HEK293 (cell line): ENCODE data around the gene ZNF763.

Source experiments
- CTCF ChIA-PET: fragments of 350-600 bp; formaldehyde crosslinking; extraction: SDS; loops from one replicate; lab custom pipeline; 2021; ENCODE audit warnings: antibody characterized with exemption; lab: Yijun Ruan, JAX
- POLR2A ChIA-PET: fragments of 300-600 bp; formaldehyde crosslinking; extraction: SDS; loops from one replicate; lab custom pipeline; 2020; ENCODE audit warnings: antibody characterized with exemption, inconsistent platforms; lab: Yijun Ruan, JAX
- H3K27ac ChIP-seq: fragments of 200-500 bp; sonication (Bioruptor generic); 2 replicates; pipeline ENCODE4 v1.5.1; 2014; ENCODE audit warnings: low read depth, low read length, control low read depth, inconsistent platforms; ENCODE audit errors: extremely low read depth
- H3K36me3 ChIP-seq, 2 experiments: fragments of 200-500 bp in 1 of 2; sonication (Bioruptor generic) in 1 of 2; 1 replicate in 1 of 2; 2 replicates in 1 of 2; pipeline ENCODE4 v1.5.1; 2014 to 2017; ENCODE audit warnings: inconsistent platforms in 2 of 2, low read length in 2 of 2; ENCODE audit not compliant: control insufficient read depth in 2 of 2, insufficient read depth in 1 of 2
- H3K4me1 ChIP-seq: fragments of 200-500 bp; sonication (Bioruptor generic); 2 replicates; pipeline ENCODE4 v1.5.1; 2014; ENCODE audit warnings: mild to moderate bottlenecking, low read length, inconsistent platforms; ENCODE audit not compliant: control insufficient read depth, insufficient read depth
- H3K4me3 ChIP-seq: 2 replicates; pipeline ENCODE4 v1.5.1; 2011; ENCODE audit warnings: low read depth, mild to moderate bottlenecking, control low read depth, low read length, moderate library complexity
- H3K9me3 ChIP-seq: fragments of 200-500 bp; sonication (Bioruptor generic); 2 replicates; pipeline ENCODE4 v1.5.1; 2014; ENCODE audit warnings: low read depth, low read length, inconsistent platforms; ENCODE audit not compliant: control insufficient read depth, insufficient read depth
- BCL11A ChIP-seq: fragments of 450-650 bp; formaldehyde crosslinking; IDR thresholded peaks from 2 replicates; pipeline ENCODE4 v1.5.1; 2016; ENCODE audit warnings: low read depth, missing biosample characterization, missing genetic modification characterization
- WT1 ChIP-seq: fragments of 450-650 bp; formaldehyde crosslinking; IDR thresholded peaks from 2 replicates; pipeline ENCODE4 v1.5.1; 2016; ENCODE audit warnings: missing biosample characterization, missing genetic modification characterization
- ZBTB7A ChIP-seq: fragments of 450-650 bp; formaldehyde crosslinking; IDR thresholded peaks from 2 replicates; pipeline ENCODE4 v1.5.1; 2016; ENCODE audit warnings: low read depth, missing biosample characterization, missing genetic modification characterization
- ZNF23 ChIP-seq: fragments of 450-650 bp; formaldehyde crosslinking; IDR thresholded peaks from 2 replicates; pipeline ENCODE4 v1.5.1; 2016; ENCODE audit warnings: missing biosample characterization, missing genetic modification characterization, borderline replicate concordance
- ZNF24 ChIP-seq: fragments of 450-650 bp; formaldehyde crosslinking; IDR thresholded peaks from 2 replicates; pipeline ENCODE4 v1.5.1; 2016; ENCODE audit warnings: missing biosample characterization, missing genetic modification characterization
- ZNF274 ChIP-seq, 2 experiments: fragments of 200-500 bp in 1 of 2; fragments of 450-650 bp in 1 of 2; sonication (Bioruptor generic) in 1 of 2; formaldehyde crosslinking in 1 of 2; IDR thresholded peaks; 2 replicates each; pipeline versions ENCODE4 v1.5.1 to v1.6.1; 2014 to 2016; ENCODE audit warnings: borderline replicate concordance in 1 of 2, inconsistent platforms in 1 of 2, low read length in 1 of 2, missing biosample characterization in 1 of 2, missing genetic modification characterization in 1 of 2
- ZNF354C ChIP-seq: fragments of 450-650 bp; formaldehyde crosslinking; IDR thresholded peaks from 2 replicates; pipeline ENCODE4 v1.5.1; 2016; ENCODE audit warnings: missing biosample characterization, missing genetic modification characterization, low read depth, borderline replicate concordance
- ZNF433 ChIP-seq: fragments of 450-650 bp; formaldehyde crosslinking; IDR thresholded peaks from 2 replicates; pipeline ENCODE4 v1.5.1; 2016; ENCODE audit warnings: missing biosample characterization, missing genetic modification characterization, low read depth
- ZNF518A ChIP-seq: fragments of 450-650 bp; formaldehyde crosslinking; conservative IDR thresholded peaks from 2 replicates; pipeline ENCODE4 v1.5.1; 2016; ENCODE audit warnings: low read depth, missing biosample characterization, missing genetic modification characterization
- ZNF544 ChIP-seq: fragments of 450-650 bp; formaldehyde crosslinking; IDR thresholded peaks from 2 replicates; pipeline ENCODE4 v1.5.0; 2017; ENCODE audit warnings: missing biosample characterization, missing genetic modification characterization
- ZNF658 ChIP-seq: fragments of 450-650 bp; formaldehyde crosslinking; IDR thresholded peaks from 2 replicates; pipeline ENCODE4; 2016; ENCODE audit warnings: missing biosample characterization, missing genetic modification characterization
- ZSCAN23 ChIP-seq: fragments of 450-650 bp; formaldehyde crosslinking; IDR thresholded peaks from 2 replicates; pipeline ENCODE4 v1.5.1; 2016; ENCODE audit warnings: missing biosample characterization, missing genetic modification characterization
- TF ChIP-seq, protein P1 (sequence below): fragments of 450-650 bp; formaldehyde crosslinking; IDR thresholded peaks from 2 replicates; pipeline ENCODE4 v1.5.1; 2016; ENCODE audit warnings: missing biosample characterization, missing genetic modification characterization, borderline replicate concordance
- TF ChIP-seq, protein P2 (sequence below): fragments of 450-650 bp; formaldehyde crosslinking; IDR thresholded peaks from 2 replicates; pipeline ENCODE4 v1.5.1; 2016; ENCODE audit warnings: missing biosample characterization, missing genetic modification characterization
- TF ChIP-seq, protein P3 (sequence below): fragments of 450-650 bp; formaldehyde crosslinking; IDR thresholded peaks from 2 replicates; pipeline ENCODE4 v1.5.1; 2016; ENCODE audit warnings: missing biosample characterization, missing genetic modification characterization, low read depth

Gene ZNF763

DNA sequence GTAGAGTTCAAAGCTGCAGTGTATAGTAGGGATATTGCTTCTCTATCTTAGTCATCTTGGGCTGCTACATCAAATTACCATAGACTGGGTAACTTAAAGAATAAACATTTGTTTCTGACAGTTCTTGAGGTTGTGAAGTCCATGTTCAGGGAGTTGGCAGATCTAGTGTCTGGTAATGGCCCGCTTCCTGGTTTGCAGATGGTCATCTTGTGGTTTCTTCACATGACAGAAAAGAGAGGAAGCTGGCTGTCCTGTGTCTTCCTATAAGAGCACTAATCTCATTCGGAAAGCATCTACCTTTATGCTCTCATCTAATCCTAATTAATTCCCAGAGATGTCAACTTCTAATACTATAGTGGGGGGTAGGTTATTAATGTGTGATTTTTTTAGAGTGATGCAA, 6.2 kb downstream of the ZNF763 start (continued):
- TF ChIP-seq WT1 (tag by site-specific recombination) (no peak), ZSCAN23 (no peak), ZNF23 (tag by site-specific recombination) (no peak), ZNF433 (tag by site-specific recombination) (no peak), ZNF544 (tag by site-specific recombination) (no peak), ZNF518A (no peak)
- TF ChIP-seq, protein P1, sequence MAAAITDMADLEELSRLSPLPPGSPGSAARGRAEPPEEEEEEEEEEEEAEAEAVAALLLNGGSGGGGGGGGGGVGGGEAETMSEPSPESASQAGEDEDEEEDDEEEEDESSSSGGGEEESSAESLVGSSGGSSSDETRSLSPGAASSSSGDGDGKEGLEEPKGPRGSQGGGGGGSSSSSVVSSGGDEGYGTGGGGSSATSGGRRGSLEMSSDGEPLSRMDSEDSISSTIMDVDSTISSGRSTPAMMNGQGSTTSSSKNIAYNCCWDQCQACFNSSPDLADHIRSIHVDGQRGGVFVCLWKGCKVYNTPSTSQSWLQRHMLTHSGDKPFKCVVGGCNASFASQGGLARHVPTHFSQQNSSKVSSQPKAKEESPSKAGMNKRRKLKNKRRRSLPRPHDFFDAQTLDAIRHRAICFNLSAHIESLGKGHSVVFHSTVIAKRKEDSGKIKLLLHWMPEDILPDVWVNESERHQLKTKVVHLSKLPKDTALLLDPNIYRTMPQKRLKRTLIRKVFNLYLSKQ (tag by site-specific recombination): no peak

DNA sequence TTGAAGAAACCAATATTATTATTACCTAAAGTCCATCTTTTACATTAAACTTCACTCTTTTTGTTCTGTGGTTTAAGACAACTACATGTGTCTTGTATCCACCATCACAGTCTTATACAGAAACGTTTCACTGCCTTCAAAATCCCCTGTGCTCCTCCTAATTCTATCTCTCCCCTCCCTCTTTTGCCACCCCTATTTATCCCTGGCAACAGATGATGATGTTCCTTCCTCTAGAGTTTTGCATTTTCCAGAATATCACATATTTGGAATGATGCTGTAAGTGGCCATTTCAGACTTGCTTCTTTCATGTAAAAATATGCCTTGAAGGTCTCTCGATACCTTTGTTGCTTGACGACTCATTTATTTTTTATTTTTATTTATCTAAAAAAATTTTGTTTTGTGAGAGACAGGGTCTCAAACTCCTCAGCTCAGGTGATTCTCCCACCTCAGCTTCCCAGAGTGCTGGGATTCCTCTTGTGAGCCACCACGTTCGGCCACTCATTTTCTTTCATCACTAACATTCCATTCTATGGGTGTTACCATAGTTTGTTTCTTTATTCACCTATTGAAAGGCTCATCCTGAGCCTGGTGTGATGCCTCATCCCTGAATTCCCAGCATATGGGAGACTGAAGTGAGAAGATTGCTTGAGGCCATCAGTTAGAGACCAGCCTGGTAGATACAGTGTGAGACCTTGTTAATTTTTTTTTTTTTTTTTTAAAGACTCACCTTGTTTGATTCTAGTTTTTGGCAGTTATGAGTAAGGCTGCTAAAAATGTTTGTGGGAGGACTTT, 8.4 kb downstream of the ZNF763 start:
- Histone ChIP-seq H3K4me3 (no peak overlapping the region), H3K27ac (no peak overlapping the region), H3K4me1 (no peaks in the 10 kb centered on the region), H3K9me3 (no peaks in the 10 kb centered on the region), H3K36me3 (no peaks in the 10 kb centered on the region)
- ChIA-PET POLR2A (no interaction called here), CTCF (no interaction called here)
- no peak for TF ChIP-seq ZNF658 (tag by site-specific recombination)
- TF ChIP-seq, protein P2, sequence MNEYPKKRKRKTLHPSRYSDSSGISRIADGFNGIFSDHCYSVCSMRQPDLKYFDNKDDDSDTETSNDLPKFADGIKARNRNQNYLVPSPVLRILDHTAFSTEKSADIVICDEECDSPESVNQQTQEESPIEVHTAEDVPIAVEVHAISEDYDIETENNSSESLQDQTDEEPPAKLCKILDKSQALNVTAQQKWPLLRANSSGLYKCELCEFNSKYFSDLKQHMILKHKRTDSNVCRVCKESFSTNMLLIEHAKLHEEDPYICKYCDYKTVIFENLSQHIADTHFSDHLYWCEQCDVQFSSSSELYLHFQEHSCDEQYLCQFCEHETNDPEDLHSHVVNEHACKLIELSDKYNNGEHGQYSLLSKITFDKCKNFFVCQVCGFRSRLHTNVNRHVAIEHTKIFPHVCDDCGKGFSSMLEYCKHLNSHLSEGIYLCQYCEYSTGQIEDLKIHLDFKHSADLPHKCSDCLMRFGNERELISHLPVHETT (tag by site-specific recombination): no peak
- TF ChIP-seq, protein P3, sequence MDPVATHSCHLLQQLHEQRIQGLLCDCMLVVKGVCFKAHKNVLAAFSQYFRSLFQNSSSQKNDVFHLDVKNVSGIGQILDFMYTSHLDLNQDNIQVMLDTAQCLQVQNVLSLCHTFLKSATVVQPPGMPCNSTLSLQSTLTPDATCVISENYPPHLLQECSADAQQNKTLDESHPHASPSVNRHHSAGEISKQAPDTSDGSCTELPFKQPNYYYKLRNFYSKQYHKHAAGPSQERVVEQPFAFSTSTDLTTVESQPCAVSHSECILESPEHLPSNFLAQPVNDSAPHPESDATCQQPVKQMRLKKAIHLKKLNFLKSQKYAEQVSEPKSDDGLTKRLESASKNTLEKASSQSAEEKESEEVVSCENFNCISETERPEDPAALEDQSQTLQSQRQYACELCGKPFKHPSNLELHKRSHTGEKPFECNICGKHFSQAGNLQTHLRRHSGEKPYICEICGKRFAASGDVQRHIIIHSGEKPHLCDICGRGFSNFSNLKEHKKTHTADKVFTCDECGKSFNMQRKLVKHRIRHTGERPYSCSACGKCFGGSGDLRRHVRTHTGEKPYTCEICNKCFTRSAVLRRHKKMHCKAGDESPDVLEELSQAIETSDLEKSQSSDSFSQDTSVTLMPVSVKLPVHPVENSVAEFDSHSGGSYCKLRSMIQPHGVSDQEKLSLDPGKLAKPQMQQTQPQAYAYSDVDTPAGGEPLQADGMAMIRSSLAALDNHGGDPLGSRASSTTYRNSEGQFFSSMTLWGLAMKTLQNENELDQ (tag by site-specific recombination): no peak

DNA sequence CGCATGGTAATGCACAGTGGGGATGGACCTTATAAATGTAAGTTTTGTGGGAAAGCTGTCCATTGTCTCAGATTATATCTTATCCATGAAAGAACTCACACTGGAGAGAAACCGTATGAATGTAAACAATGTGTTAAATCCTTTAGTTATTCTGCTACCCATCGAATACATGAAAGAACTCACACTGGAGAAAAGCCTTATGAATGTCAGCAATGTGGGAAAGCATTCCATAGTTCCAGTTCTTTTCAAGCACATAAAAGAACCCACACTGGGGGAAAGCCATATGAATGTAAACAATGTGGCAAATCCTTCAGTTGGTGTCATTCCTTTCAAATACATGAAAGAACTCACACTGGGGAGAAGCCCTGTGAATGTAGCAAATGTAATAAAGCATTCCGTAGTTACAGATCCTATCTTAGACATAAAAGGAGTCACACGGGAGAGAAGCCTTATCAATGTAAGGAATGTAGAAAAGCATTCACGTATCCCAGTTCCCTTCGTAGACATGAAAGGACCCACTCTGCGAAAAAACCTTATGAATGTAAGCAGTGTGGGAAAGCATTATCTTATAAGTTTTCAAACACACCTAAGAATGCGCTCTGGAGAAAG, 13.8 kb downstream of the ZNF763 start:
- Histone ChIP-seq H3K4me3 (no peak overlapping the region), H3K36me3 (no peaks in the 10 kb centered on the region), H3K9me3 (no peaks in the 10 kb centered on the region), H3K27ac (no peak overlapping the region), H3K4me1 (no peaks in the 10 kb centered on the region)
- TF ChIP-seq ZBTB7A (tag by site-specific recombination): no peak
- no peak for TF ChIP-seq ZNF24 (tag by site-specific recombination)
- TF ChIP-seq, protein P2 (tag by site-specific recombination): no peak
- TF ChIP-seq BCL11A: no peak
- TF ChIP-seq ZNF354C (tag by site-specific recombination): no peak
- no peak for TF ChIP-seq ZNF274 (IDR thresholded peaks at IDR 0.05; ENCODE audit: low read length)
- peak; percentile 72; the same call in 1 of the 2 replicates for TF ChIP-seq ZNF274 (tag by site-specific recombination; IDR thresholded peaks at IDR 0.05; ENCODE audit: borderline replicate concordance)
- ChIA-PET POLR2A (no interaction called here), CTCF (interaction anchor here (1.1 kb wide), 1 partner anchor 10 kb away, joined by 3 read pairs; no protein-coding TSS in a partner anchor)
